ENCODE measurements around the gene AGPAT4.

Gene AGPAT4

GRCh38 chr6:161254464-161255253 is 19.2 kb downstream of the AGPAT4 start:
- no peak for DNase-seq (ENCODE audit: low read depth, low spot score)

- DNase-seq (ENCODE audit: low read depth, low spot score): no peak
Measured at GRCh38 chr6:161254126-161254463, 19.8 kb downstream of the AGPAT4 start.

- DNase-seq (ENCODE audit: low read depth, low spot score): no peak
Measured at GRCh38 chr6:161251345-161251744, 22.5 kb downstream of the AGPAT4 start.

- no peak for DNase-seq (ENCODE audit: low read depth, low spot score)
Measured at GRCh38 chr6:161249327-161249726, 24.5 kb downstream of the AGPAT4 start.

- DNase-seq (ENCODE audit: low read depth, low spot score): no peak
Measured at GRCh38 chr6:161246725-161247124, 27.1 kb downstream of the AGPAT4 start.

GRCh38 chr6:161245363-161245762 is 28.5 kb downstream of the AGPAT4 start:
- no peak for DNase-seq (ENCODE audit: low read depth, low spot score)

- no peak for DNase-seq (ENCODE audit: low read depth, low spot score)
Measured at GRCh38 chr6:161244725-161245124, 29.1 kb downstream of the AGPAT4 start.

- no peak for DNase-seq (ENCODE audit: low read depth, low spot score)
Measured at GRCh38 chr6:161242779-161243693, 30.8 kb downstream of the AGPAT4 start.

GRCh38 chr6:161242113-161242512 is 31.7 kb downstream of the AGPAT4 start:
- DNase-seq (ENCODE audit: low read depth, low spot score): no peak

GRCh38 chr6:161239001-161239400 is 34.9 kb downstream of the AGPAT4 start:
- no peak for DNase-seq (ENCODE audit: low read depth, low spot score)

GRCh38 chr6:161238500-161238899 is 35.4 kb downstream of the AGPAT4 start:
- no peak for DNase-seq (ENCODE audit: low read depth, low spot score)

GRCh38 chr6:161238081-161238480 is 35.8 kb downstream of the AGPAT4 start:
- no peak for DNase-seq (ENCODE audit: low read depth, low spot score)

- DNase-seq (ENCODE audit: low read depth, low spot score): no peak
Measured at GRCh38 chr6:161237176-161237575, 36.7 kb downstream of the AGPAT4 start.

- DNase-seq (ENCODE audit: low read depth, low spot score): no peak
Measured at GRCh38 chr6:161235776-161236633, 37.9 kb downstream of the AGPAT4 start.

- DNase-seq (ENCODE audit: low read depth, low spot score): peak; percentile 83
Measured at GRCh38 chr6:161233986-161234661, 39.7 kb downstream of the AGPAT4 start.

- no peak for DNase-seq (ENCODE audit: low read depth, low spot score)
Measured at GRCh38 chr6:161232467-161232866, 41.4 kb downstream of the AGPAT4 start.

- no peak for DNase-seq (ENCODE audit: low read depth, low spot score)
Measured at GRCh38 chr6:161232010-161232409, 41.9 kb downstream of the AGPAT4 start.

GRCh38 chr6:161230339-161230738 is 43.5 kb downstream of the AGPAT4 start:
- DNase-seq (ENCODE audit: low read depth, low spot score): no peak

GRCh38 chr6:161228921-161229591 is 44.8 kb downstream of the AGPAT4 start:
- DNase-seq (ENCODE audit: low read depth, low spot score): no peak

GRCh38 chr6:161228096-161228495 is 45.8 kb downstream of the AGPAT4 start:
- DNase-seq (ENCODE audit: low read depth, low spot score): no peak
